ENCODE measurements around the gene PDZD2.

- TF ChIP-seq CTCF (IDR thresholded peaks at IDR 0.05; ENCODE audit: low read depth, low read length) (no peak), EZH2phosphoT487 (IDR thresholded peaks at IDR 0.05; ENCODE audit: low read depth) (no peak)
Observed at GRCh38 chr5:31913808-31914207, 274.9 kb downstream of the PDZD2 start.

Measured in OCI-LY3 (cell line).